GM12878 (cell line): ENCODE data around the gene MTSS2.

ENCODE experiments used
- BACH1 ChIP-seq: fragments of 450-650 bp; IDR thresholded peaks from 2 replicates; pipeline ENCODE4 v1.6.1; 2017; ENCODE audit warnings: mild to moderate bottlenecking, borderline replicate concordance
- EZH2 ChIP-seq: IDR thresholded peaks from 2 replicates; pipeline ENCODE4 v1.6.1; 2012; ENCODE audit warnings: low read depth, mild to moderate bottlenecking, control low read depth, inconsistent platforms, low read length, borderline replicate concordance; ENCODE audit not compliant: control insufficient read depth
- POLR2AphosphoS5 ChIP-seq: IDR thresholded peaks from 2 replicates; pipeline ENCODE4 v1.6.1; 2011; ENCODE audit warnings: mild to moderate bottlenecking, low read length, inconsistent platforms
- TF ChIP-seq, protein P1 (sequence below), 3 experiments: IDR thresholded peaks in 2 of 3; conservative IDR thresholded peaks in 1 of 3; 2 replicates each; pipeline ENCODE4 v1.5.1; 2011; ENCODE audit warnings: low read depth in 3 of 3, low read length in 3 of 3, mild to moderate bottlenecking in 3 of 3, control low read depth in 2 of 3, moderate library complexity in 2 of 3, inconsistent platforms in 1 of 3, mixed read lengths in 1 of 3; ENCODE audit not compliant: control insufficient read depth in 2 of 3, insufficient read depth in 1 of 3; ENCODE audit errors: extremely low read depth in 1 of 3

GRCh38 chr16:70709457-70709856, 23.6 kb upstream of the MTSS2 start:
- TF ChIP-seq, protein P1, sequence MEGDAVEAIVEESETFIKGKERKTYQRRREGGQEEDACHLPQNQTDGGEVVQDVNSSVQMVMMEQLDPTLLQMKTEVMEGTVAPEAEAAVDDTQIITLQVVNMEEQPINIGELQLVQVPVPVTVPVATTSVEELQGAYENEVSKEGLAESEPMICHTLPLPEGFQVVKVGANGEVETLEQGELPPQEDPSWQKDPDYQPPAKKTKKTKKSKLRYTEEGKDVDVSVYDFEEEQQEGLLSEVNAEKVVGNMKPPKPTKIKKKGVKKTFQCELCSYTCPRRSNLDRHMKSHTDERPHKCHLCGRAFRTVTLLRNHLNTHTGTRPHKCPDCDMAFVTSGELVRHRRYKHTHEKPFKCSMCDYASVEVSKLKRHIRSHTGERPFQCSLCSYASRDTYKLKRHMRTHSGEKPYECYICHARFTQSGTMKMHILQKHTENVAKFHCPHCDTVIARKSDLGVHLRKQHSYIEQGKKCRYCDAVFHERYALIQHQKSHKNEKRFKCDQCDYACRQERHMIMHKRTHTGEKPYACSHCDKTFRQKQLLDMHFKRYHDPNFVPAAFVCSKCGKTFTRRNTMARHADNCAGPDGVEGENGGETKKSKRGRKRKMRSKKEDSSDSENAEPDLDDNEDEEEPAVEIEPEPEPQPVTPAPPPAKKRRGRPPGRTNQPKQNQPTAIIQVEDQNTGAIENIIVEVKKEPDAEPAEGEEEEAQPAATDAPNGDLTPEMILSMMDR (IDR thresholded peaks at IDR 0.05 in 2 of 3, conservative IDR thresholded peaks at IDR 0.05 in 1 of 3; ENCODE audit: control insufficient read depth in 2 of 3, extremely low read depth in 1 of 3, insufficient read depth in 1 of 3, low read depth in 3 of 3, low read length in 3 of 3), result no peak
- TF ChIP-seq BACH1 (no peak), POLR2AphosphoS5 (no peak), EZH2 (no peak)
